ENCODE results near the gene WDFY2. TPM values are rescaled to one million over a fixed set of nuclear protein-coding genes. Genes with fewer than 3 reads are reported as not detected.
A peak's percentile ranks its signal among the peaks of the same experiment; 100 is the strongest.

WDFY2 gene
- total and polyA plus RNA-seq, 10 of the 15 experiments (the other 5 are each of a cell fraction or from before 2014, with no cell fraction given), result 2.1 to 13.0 (median 8.1) TPM

DNA sequence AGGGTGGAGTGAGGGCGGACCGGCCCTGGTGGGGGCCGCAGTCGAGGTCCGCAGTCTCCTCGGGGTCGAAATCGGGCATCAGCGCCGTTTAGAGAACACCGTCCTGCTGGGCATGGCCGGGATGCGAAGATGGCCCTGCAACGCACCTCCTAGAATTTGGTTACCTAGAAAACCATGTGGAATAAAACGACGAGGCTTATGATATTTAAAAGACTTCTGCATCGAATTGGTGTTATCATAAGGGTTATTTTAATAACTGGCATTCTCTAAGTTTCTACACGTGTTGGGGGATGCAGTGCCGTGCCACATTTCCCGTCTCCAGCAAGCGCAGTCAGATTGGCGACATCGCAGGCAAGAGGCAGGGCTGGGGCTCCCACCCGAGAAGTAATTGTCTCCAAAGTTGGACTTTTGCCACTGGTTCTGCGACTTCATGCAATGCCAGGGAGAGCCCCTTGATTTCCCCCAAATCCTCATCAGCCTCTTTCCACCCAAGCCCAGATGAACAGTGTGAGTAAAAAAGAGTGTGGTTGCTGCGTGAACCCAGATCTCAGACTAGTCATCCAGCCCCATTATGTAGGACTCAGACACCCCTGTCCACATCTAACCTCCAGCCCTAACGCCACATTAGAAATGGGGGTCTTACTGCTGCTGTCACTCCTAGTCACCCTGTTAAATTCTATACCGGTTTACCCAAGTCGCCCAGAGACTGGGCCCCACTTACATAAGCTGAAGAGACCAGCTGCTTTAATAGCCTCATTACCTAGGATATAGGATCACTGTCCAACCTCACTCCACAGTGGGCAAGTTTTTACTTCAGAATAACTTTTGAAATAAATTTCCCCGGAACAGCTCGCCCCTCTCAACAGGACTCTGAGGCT, 220.3 kb downstream of the WDFY2 start (continued):
- TF ChIP-seq, protein P1, sequence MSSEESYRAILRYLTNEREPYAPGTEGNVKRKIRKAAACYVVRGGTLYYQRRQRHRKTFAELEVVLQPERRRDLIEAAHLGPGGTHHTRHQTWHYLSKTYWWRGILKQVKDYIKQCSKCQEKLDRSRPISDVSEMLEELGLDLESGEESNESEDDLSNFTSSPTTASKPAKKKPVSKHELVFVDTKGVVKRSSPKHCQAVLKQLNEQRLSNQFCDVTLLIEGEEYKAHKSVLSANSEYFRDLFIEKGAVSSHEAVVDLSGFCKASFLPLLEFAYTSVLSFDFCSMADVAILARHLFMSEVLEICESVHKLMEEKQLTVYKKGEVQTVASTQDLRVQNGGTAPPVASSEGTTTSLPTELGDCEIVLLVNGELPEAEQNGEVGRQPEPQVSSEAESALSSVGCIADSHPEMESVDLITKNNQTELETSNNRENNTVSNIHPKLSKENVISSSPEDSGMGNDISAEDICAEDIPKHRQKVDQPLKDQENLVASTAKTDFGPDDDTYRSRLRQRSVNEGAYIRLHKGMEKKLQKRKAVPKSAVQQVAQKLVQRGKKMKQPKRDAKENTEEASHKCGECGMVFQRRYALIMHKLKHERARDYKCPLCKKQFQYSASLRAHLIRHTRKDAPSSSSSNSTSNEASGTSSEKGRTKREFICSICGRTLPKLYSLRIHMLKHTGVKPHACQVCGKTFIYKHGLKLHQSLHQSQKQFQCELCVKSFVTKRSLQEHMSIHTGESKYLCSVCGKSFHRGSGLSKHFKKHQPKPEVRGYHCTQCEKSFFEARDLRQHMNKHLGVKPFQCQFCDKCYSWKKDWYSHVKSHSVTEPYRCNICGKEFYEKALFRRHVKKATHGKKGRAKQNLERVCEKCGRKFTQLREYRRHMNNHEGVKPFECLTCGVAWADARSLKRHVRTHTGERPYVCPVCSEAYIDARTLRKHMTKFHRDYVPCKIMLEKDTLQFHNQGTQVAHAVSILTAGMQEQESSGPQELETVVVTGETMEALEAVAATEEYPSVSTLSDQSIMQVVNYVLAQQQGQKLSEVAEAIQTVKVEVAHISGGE (CRISPR knock-in tag; IDR thresholded peaks at IDR 0.05), result no peak
- no peak for TF ChIP-seq KLF5 (IDR thresholded peaks at IDR 0.05; ENCODE audit: partially characterized antibody)
- TF ChIP-seq POLR2A (IDR thresholded peaks at IDR 0.05; ENCODE audit: low read depth, low read length), result 0 out of 2 replicates have a peak, but pooled peaks have one; percentile 1
- no peak for TF ChIP-seq NFIC (IDR thresholded peaks at IDR 0.05; ENCODE audit: low read depth, low read length)
- TF ChIP-seq ZNF622 (IDR thresholded peaks at IDR 0.05), result no peak
- TF ChIP-seq BACH1 (IDR thresholded peaks at IDR 0.05; ENCODE audit: borderline replicate concordance), result no peak
- TF ChIP-seq, protein P2, sequence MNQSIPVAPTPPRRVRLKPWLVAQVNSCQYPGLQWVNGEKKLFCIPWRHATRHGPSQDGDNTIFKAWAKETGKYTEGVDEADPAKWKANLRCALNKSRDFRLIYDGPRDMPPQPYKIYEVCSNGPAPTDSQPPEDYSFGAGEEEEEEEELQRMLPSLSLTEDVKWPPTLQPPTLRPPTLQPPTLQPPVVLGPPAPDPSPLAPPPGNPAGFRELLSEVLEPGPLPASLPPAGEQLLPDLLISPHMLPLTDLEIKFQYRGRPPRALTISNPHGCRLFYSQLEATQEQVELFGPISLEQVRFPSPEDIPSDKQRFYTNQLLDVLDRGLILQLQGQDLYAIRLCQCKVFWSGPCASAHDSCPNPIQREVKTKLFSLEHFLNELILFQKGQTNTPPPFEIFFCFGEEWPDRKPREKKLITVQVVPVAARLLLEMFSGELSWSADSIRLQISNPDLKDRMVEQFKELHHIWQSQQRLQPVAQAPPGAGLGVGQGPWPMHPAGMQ (IDR thresholded peaks at IDR 0.05; ENCODE audit: borderline replicate concordance), result no peak
- TF ChIP-seq CHD4 (IDR thresholded peaks at IDR 0.05), result no peak
- TF ChIP-seq, protein P3, sequence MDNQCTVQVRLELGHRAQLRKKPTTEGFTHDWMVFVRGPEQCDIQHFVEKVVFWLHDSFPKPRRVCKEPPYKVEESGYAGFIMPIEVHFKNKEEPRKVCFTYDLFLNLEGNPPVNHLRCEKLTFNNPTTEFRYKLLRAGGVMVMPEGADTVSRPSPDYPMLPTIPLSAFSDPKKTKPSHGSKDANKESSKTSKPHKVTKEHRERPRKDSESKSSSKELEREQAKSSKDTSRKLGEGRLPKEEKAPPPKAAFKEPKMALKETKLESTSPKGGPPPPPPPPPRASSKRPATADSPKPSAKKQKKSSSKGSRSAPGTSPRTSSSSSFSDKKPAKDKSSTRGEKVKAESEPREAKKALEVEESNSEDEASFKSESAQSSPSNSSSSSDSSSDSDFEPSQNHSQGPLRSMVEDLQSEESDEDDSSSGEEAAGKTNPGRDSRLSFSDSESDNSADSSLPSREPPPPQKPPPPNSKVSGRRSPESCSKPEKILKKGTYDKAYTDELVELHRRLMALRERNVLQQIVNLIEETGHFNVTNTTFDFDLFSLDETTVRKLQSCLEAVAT (IDR thresholded peaks at IDR 0.05), result peak; percentile 41; the same call in 1 of the 2 replicates
- no peak for TF ChIP-seq WRNIP1 (IDR thresholded peaks at IDR 0.05; ENCODE audit: borderline replicate concordance, low read depth, low read length)
- peak; percentile 58 for TF ChIP-seq ATF7 (IDR thresholded peaks at IDR 0.05; ENCODE audit: low read depth)
- TF ChIP-seq ETV6 (conservative IDR thresholded peaks at IDR 0.05 in 1 of 2, IDR thresholded peaks at IDR 0.05 in 1 of 2; ENCODE audit: borderline replicate concordance in 1 of 2, low read depth in 1 of 2), result no peak
- no peak for TF ChIP-seq NR2F1 (conservative IDR thresholded peaks at IDR 0.05)
- TF ChIP-seq, protein P4, sequence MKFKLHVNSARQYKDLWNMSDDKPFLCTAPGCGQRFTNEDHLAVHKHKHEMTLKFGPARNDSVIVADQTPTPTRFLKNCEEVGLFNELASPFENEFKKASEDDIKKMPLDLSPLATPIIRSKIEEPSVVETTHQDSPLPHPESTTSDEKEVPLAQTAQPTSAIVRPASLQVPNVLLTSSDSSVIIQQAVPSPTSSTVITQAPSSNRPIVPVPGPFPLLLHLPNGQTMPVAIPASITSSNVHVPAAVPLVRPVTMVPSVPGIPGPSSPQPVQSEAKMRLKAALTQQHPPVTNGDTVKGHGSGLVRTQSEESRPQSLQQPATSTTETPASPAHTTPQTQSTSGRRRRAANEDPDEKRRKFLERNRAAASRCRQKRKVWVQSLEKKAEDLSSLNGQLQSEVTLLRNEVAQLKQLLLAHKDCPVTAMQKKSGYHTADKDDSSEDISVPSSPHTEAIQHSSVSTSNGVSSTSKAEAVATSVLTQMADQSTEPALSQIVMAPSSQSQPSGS (IDR thresholded peaks at IDR 0.05; ENCODE audit: low read length), result peak; percentile 41; the same call in 1 of the 2 replicates
- no peak for TF ChIP-seq CHD2 (IDR thresholded peaks at IDR 0.05; ENCODE audit: borderline replicate concordance, low read depth, low read length)
- no peak for TF ChIP-seq EGR1 (IDR thresholded peaks at IDR 0.05; ENCODE audit: borderline replicate concordance in 1 of 2, low read depth in 2 of 2, low read length in 2 of 2)
- TF ChIP-seq JUNB (IDR thresholded peaks at IDR 0.05), result no peak
- no peak; the same call in 1 of the 2 replicates for TF ChIP-seq MTA3 (IDR thresholded peaks at IDR 0.05; ENCODE audit: borderline replicate concordance, low read length)
- no peak for TF ChIP-seq NFXL1 (IDR thresholded peaks at IDR 0.05; ENCODE audit: borderline replicate concordance)
- TF ChIP-seq SPI1 (IDR thresholded peaks at IDR 0.05; ENCODE audit: borderline replicate concordance, insufficient read depth, low read depth, low read length), result no peak
- TF ChIP-seq JUND (IDR thresholded peaks at IDR 0.05; ENCODE audit: low read depth, low read length), result no peak
- no peak for TF ChIP-seq SUZ12 (IDR thresholded peaks at IDR 0.05; ENCODE audit: unreplicated experiment)

Measured in GM12878 (cell line).